IMR-90 (cell line): Measurements from ENCODE around the gene GAD2. TPM values are rescaled to one million over a fixed set of nuclear protein-coding genes. Genes with fewer than 3 reads are reported as not detected.
"Not testable (repeated sequence)": the region's sequence is repeated elsewhere in the genome, so short reads cannot be mapped to it uniquely, and the experiment has no call there.

Source experiments
- ATAC-seq: fragments of 200-7000 bp; cut with Tn5 transposase; 2 replicates; pipeline ENCODE4 v1.9.1; 2020; ENCODE audit warnings: low read depth, mild to moderate bottlenecking, moderate library complexity
- BruUV-seq: library from RNA; stranded (reverse); fragments of 400-500 nt; replicated peaks from 2 replicates; lab custom pipeline; 2021; lab: Mats Ljungman, UMichigan
- CTCF ChIA-PET: fragments of 300-600 bp; formaldehyde crosslinking; extraction: SDS; loops from one replicate; lab custom pipeline; 2021; ENCODE audit warnings: antibody characterized with exemption; lab: Yijun Ruan, JAX
- POLR2A ChIA-PET: fragments of 300-600 bp; sonication (Branson Sonifier 250); formaldehyde crosslinking; loops from one replicate; lab custom pipeline; 2022; ENCODE audit warnings: antibody characterized with exemption; ENCODE audit not compliant: unreplicated experiment; lab: Charles Lee
- DNase-seq: peaks from one replicate; pipeline ENCODE4 v3.0.0; 2013
- H2AFZ ChIP-seq: replicated peaks from 2 replicates; pipeline ENCODE3; 2013; ENCODE audit warnings: low read length, mild to moderate bottlenecking; ENCODE audit not compliant: poor library complexity
- H2AK5ac ChIP-seq: 2 replicates; pipeline ENCODE4 v1.6.1; 2013; ENCODE audit warnings: low read depth, low read length, inconsistent platforms
- H2AK9ac ChIP-seq: replicated peaks from 2 replicates; pipeline ENCODE3; 2013; ENCODE audit warnings: mild to moderate bottlenecking, low read depth, low read length, moderate library complexity; ENCODE audit not compliant: poor library complexity
- H2BK120ac ChIP-seq: 2 replicates; pipeline ENCODE4 v1.6.1; 2013; ENCODE audit warnings: low read depth, low read length, inconsistent platforms
- H2BK15ac ChIP-seq: 3 replicates; pipeline ENCODE4 v1.6.1; 2013; ENCODE audit warnings: low read depth, low read length, inconsistent platforms
- H2BK20ac ChIP-seq: 2 replicates; pipeline ENCODE4 v1.6.1; 2013; ENCODE audit warnings: low read depth, mild to moderate bottlenecking, inconsistent platforms, low read length, moderate library complexity
- H2BK5ac ChIP-seq: 2 replicates; pipeline ENCODE4 v1.6.1; 2013; ENCODE audit warnings: mild to moderate bottlenecking, low read depth, low read length, inconsistent platforms; ENCODE audit not compliant: poor library complexity, severe bottlenecking
- H3K14ac ChIP-seq: replicated peaks from 2 replicates; pipeline ENCODE4 v1.6.1; 2013; ENCODE audit warnings: low read depth, low read length, inconsistent platforms
- H3K18ac ChIP-seq: 2 replicates; pipeline ENCODE4 v1.6.1; 2013; ENCODE audit warnings: low read depth, low read length, control low read depth
- H3K23ac ChIP-seq: 2 replicates; pipeline ENCODE4 v1.6.1; 2013; ENCODE audit warnings: low read depth, low read length, inconsistent platforms
- H3K27ac ChIP-seq: 2 replicates; pipeline ENCODE4 v1.5.1; 2013; ENCODE audit warnings: mild to moderate bottlenecking, control low read depth, low read length; ENCODE audit not compliant: insufficient read depth
- H3K27me3 ChIP-seq: 2 replicates; pipeline ENCODE4 v1.6.1; 2013; ENCODE audit warnings: low read length; ENCODE audit not compliant: control insufficient read depth, insufficient read depth
- H3K36me3 ChIP-seq: 2 replicates; pipeline ENCODE4 v1.6.1; 2013; ENCODE audit warnings: low read length, mixed read lengths; ENCODE audit not compliant: control insufficient read depth, insufficient read depth
- H3K4ac ChIP-seq: 2 replicates; pipeline ENCODE4 v1.6.1; 2013; ENCODE audit warnings: low read depth, low read length, inconsistent platforms
- H3K4me1 ChIP-seq: 2 replicates; pipeline ENCODE4 v1.6.1; 2013; ENCODE audit warnings: low read length, mixed read lengths; ENCODE audit not compliant: control insufficient read depth, insufficient read depth
- H3K4me2 ChIP-seq: 2 replicates; pipeline ENCODE4 v1.6.1; 2013; ENCODE audit warnings: low read depth, mild to moderate bottlenecking, control low read depth, low read length, moderate library complexity
- H3K4me3 ChIP-seq: 2 replicates; pipeline ENCODE4 v1.5.1; 2013; ENCODE audit warnings: low read depth, mild to moderate bottlenecking, control low read depth, low read length, moderate library complexity; ENCODE audit not compliant: insufficient read depth
- H3K56ac ChIP-seq: 2 replicates; pipeline ENCODE4 v1.6.1; 2013; ENCODE audit warnings: low read length, inconsistent platforms; ENCODE audit not compliant: insufficient read depth; ENCODE audit errors: extremely low read depth
- H3K79me1 ChIP-seq, 2 experiments: 2 replicates each; pipeline ENCODE4 v1.6.1; 2013; ENCODE audit warnings: low read length in 2 of 2, inconsistent platforms in 1 of 2, low read depth in 1 of 2
- H3K9ac ChIP-seq: 2 replicates; pipeline ENCODE4 v1.6.1; 2013; ENCODE audit warnings: low read depth, low read length, control low read depth
- H3K9me1 ChIP-seq: 2 replicates; pipeline ENCODE4 v1.6.1; 2013; ENCODE audit warnings: low read length, inconsistent platforms; ENCODE audit not compliant: insufficient read depth
- H3K9me3 ChIP-seq: 2 replicates; pipeline ENCODE4 v1.6.1; 2013; ENCODE audit warnings: low read length; ENCODE audit not compliant: control insufficient read depth, insufficient read depth
- H4K20me1 ChIP-seq: 2 replicates; pipeline ENCODE4 v1.6.1; 2013; ENCODE audit warnings: low read length, inconsistent platforms; ENCODE audit not compliant: insufficient read depth
- H4K5ac ChIP-seq: 2 replicates; pipeline ENCODE4 v1.6.1; 2013; ENCODE audit warnings: mild to moderate bottlenecking, low read depth, low read length, control low read depth
- H4K8ac ChIP-seq, 2 experiments: 2 replicates each; pipeline ENCODE4 v1.6.1; 2013; ENCODE audit warnings: low read depth in 2 of 2, low read length in 2 of 2, control low read depth in 1 of 2, inconsistent platforms in 1 of 2
- H4K91ac ChIP-seq: 2 replicates; pipeline ENCODE4 v1.6.1; 2013; ENCODE audit warnings: low read depth, low read length, inconsistent platforms; ENCODE audit not compliant: insufficient read depth
- WGBS, 2 experiments: methylation state at CpG; one replicate each; pipeline versions ENCODE4 v1.1.5 to v1.1.7; 2013; ENCODE audit warnings: missing lambda C conversion rate in 2 of 2; ENCODE audit not compliant: insufficient read length in 1 of 2; ENCODE audit errors: extremely low coverage in 2 of 2; 5-methylcytosine and 5-hydroxymethylcytosine counted together
- dilution Hi-C: fragments of 300-500 bp; cut with HindIII; formaldehyde crosslinking; loops from one replicate; pipeline ENCODE4 v1.14.3; 2018; ENCODE audit warnings: low sequenced_read_pairs; ENCODE audit not compliant: unreplicated experiment
- in situ Hi-C: fragments of 300-500 bp; cut with MboI; formaldehyde crosslinking; loops from 3 replicates; pipeline ENCODE4 v1.14.3; 2019; ENCODE audit warnings: low sequenced_read_pairs, inconsistent platforms, mixed read lengths
- intact Hi-C: fragments of 100-400 bp; cut with micrococcal nuclease; formaldehyde crosslinking; loops from 2 replicates; pipeline ENCODE4 v1.10.0; 2022
- polyA plus RNA-seq, 3 experiments: library from polyadenylated mRNA; depleted of rRNA; stranded (reverse); fragments of >200 nt; gene quantifications; 2 replicates each; pipeline ENCODE4 v1.2.3, GENCODE V29; 2012; ENCODE audit warnings: low replicate concordance in 1 of 3
- total RNA-seq: library from RNA; depleted of rRNA; stranded (reverse); fragments of >200 nt; gene quantifications from 2 replicates; pipeline ENCODE4 v1.2.3, GENCODE V29; 2012; rRNA removed

Gene GAD2
- total and polyA plus RNA-seq, 2 of the 4 experiments (the other 2 are of a cell fraction) = not detected

- H3K56ac ChIP-seq, H3K9me1 ChIP-seq, H4K5ac ChIP-seq, H3K14ac ChIP-seq, ATAC-seq, H3K18ac ChIP-seq, H2BK15ac ChIP-seq, in situ Hi-C loops, H4K8ac ChIP-seq, H3K27me3 ChIP-seq, H3K4ac ChIP-seq, H2AK5ac ChIP-seq, BruUV-seq, H2AFZ ChIP-seq, H3K4me3 ChIP-seq, H3K4me1 ChIP-seq, H3K4me2 ChIP-seq, H3K27ac ChIP-seq, H2BK5ac ChIP-seq, H3K36me3 ChIP-seq, H2AK9ac ChIP-seq, intact Hi-C loops, dilution Hi-C loops, H2BK120ac ChIP-seq, H3K79me1 ChIP-seq, H3K9me3 ChIP-seq, H4K20me1 ChIP-seq, CTCF ChIA-PET, H4K91ac ChIP-seq, H3K23ac ChIP-seq, H2BK20ac ChIP-seq, DNase-seq, H3K9ac ChIP-seq, POLR2A ChIA-PET: not testable (repeated sequence)
- WGBS, 2 experiments = 78% methylated on average over 2 of the region's 9 CpGs; no CpG with 5 or more reads in 1 of the 2 experiments
Observed at GRCh38 chr10:26348821-26349417, 132.3 kb downstream of the GAD2 start.

Other genes starting within 250 kb of the GAD2 start
- not detected in 2 replicates for gene APBB1IP, start 221.6 kb downstream of the GAD2 start, total RNA-seq
- not detected in 2 replicates for gene APBB1IP, start 221.6 kb downstream of the GAD2 start, polyA plus RNA-seq (2012; rRNA removed)